Measurements from ENCODE around the gene UBE2L6. TPM values are rescaled to one million over a fixed set of nuclear protein-coding genes. Genes with fewer than 3 reads are reported as not detected.

Gene UBE2L6
- total and polyA plus RNA-seq, 2 experiments from 2014 or later: 41.5 to 75.9 TPM

GRCh38 chr11:57544566-57544965 lies 22.9 kb downstream of the UBE2L6 start:
- no peak for DNase-seq
- Histone ChIP-seq H3K9me2 (ENCODE audit: insufficient read depth) (no peaks in the 10 kb centered on the region), H3K9me3 (ENCODE audit: low read depth) (no peaks in the 10 kb centered on the region), H3K79me2 (ENCODE audit: insufficient read depth) (no peaks in the 10 kb centered on the region), H3K4me1 (ENCODE audit: insufficient read depth) (no peaks in the 10 kb centered on the region), H2AFZ (no peak overlapping the region), H3K27ac (no peak overlapping the region), H3K9ac (no peak overlapping the region), H3K4me3 (no peak overlapping the region), H3K4me2 (ENCODE audit: unreplicated experiment) (no peak overlapping the region), H3K27me3 (replicated peaks; ENCODE audit: insufficient read depth) (no peaks in the 10 kb centered on the region), H3K36me3 (ENCODE audit: low read depth) (no peaks in the 10 kb centered on the region), H3F3A (ENCODE audit: insufficient read depth) (no peaks in the 10 kb centered on the region), H4K20me1 (ENCODE audit: insufficient read depth) (no peaks in the 10 kb centered on the region)
- in situ Hi-C loops (cut with MboI): no loop called here
- no peak for TF ChIP-seq EZH2 (IDR thresholded peaks at IDR 0.05; ENCODE audit: insufficient read depth, poor library complexity, severe bottlenecking)
- TF ChIP-seq EZH2phosphoT487 (IDR thresholded peaks at IDR 0.05; ENCODE audit: insufficient read depth, low read depth): no peak
- WGBS, 2 experiments (ENCODE audit: low coverage in 1 of 2, low lambda C conversion rate in 2 of 2, missing lambda C conversion rate in 2 of 2): 70 to 90% methylated on average over 5 to 6 of the region's 6 CpGs

GRCh38 chr11:57543593-57543992 lies 23.9 kb downstream of the UBE2L6 start:
- H3K9me2 ChIP-seq (ENCODE audit: insufficient read depth): no peaks in the 10 kb centered on the region
- no peak overlapping the region for H2AFZ ChIP-seq
- H3K4me1 ChIP-seq (ENCODE audit: insufficient read depth): no peaks in the 10 kb centered on the region
- no peaks in the 10 kb centered on the region for H3K27me3 ChIP-seq (replicated peaks; ENCODE audit: insufficient read depth)
- WGBS, 2 experiments (ENCODE audit: low coverage in 1 of 2, low lambda C conversion rate in 2 of 2, missing lambda C conversion rate in 2 of 2): 48 to 49% methylated on average over 6 of the region's 6 CpGs
- no peak overlapping the region for H3K4me2 ChIP-seq (ENCODE audit: unreplicated experiment)
- H3F3A ChIP-seq (ENCODE audit: insufficient read depth): no peaks in the 10 kb centered on the region
- TF ChIP-seq EZH2phosphoT487 (IDR thresholded peaks at IDR 0.05; ENCODE audit: insufficient read depth, low read depth) (no peak), EZH2 (IDR thresholded peaks at IDR 0.05; ENCODE audit: insufficient read depth, poor library complexity, severe bottlenecking) (no peak)
- in situ Hi-C loops (cut with MboI): no loop called here
- no peaks in the 10 kb centered on the region for H3K79me2 ChIP-seq (ENCODE audit: insufficient read depth)
- no peak overlapping the region for H3K27ac ChIP-seq
- no peaks in the 10 kb centered on the region for H4K20me1 ChIP-seq (ENCODE audit: insufficient read depth)
- H3K36me3 ChIP-seq (ENCODE audit: low read depth): no peaks in the 10 kb centered on the region
- H3K4me3 ChIP-seq: no peak overlapping the region
- no peaks in the 10 kb centered on the region for H3K9me3 ChIP-seq (ENCODE audit: low read depth)
- no peak for DNase-seq
- H3K9ac ChIP-seq: no peak overlapping the region

- WGBS, 2 experiments (ENCODE audit: low coverage in 1 of 2, low lambda C conversion rate in 2 of 2, missing lambda C conversion rate in 2 of 2): 30 to 32% methylated on average over 4 of the region's 4 CpGs
- no peak overlapping the region for H2AFZ ChIP-seq
- H3K9me2 ChIP-seq (ENCODE audit: insufficient read depth): no peaks in the 10 kb centered on the region
- H3K9me3 ChIP-seq (ENCODE audit: low read depth): no peaks in the 10 kb centered on the region
- H3K4me3 ChIP-seq: no peak overlapping the region
- H3F3A ChIP-seq (ENCODE audit: insufficient read depth): no peaks in the 10 kb centered on the region
- H4K20me1 ChIP-seq (ENCODE audit: insufficient read depth): no peaks in the 10 kb centered on the region
- no peak overlapping the region for H3K9ac ChIP-seq
- no peaks in the 10 kb centered on the region for H3K27me3 ChIP-seq (replicated peaks; ENCODE audit: insufficient read depth)
- H3K27ac ChIP-seq: no peak overlapping the region
- H3K4me1 ChIP-seq (ENCODE audit: insufficient read depth): no peaks in the 10 kb centered on the region
- no peaks in the 10 kb centered on the region for H3K79me2 ChIP-seq (ENCODE audit: insufficient read depth)
- in situ Hi-C loops (cut with MboI): no loop called here
- no peak for DNase-seq
- H3K4me2 ChIP-seq (ENCODE audit: unreplicated experiment): no peak overlapping the region
- no peaks in the 10 kb centered on the region for H3K36me3 ChIP-seq (ENCODE audit: low read depth)
- TF ChIP-seq EZH2phosphoT487 (IDR thresholded peaks at IDR 0.05; ENCODE audit: insufficient read depth, low read depth) (no peak), EZH2 (IDR thresholded peaks at IDR 0.05; ENCODE audit: insufficient read depth, poor library complexity, severe bottlenecking) (no peak)
Measured at GRCh38 chr11:57542582-57542981, 24.9 kb downstream of the UBE2L6 start.

- Histone ChIP-seq H3K79me2 (ENCODE audit: insufficient read depth) (no peaks in the 10 kb centered on the region), H3K9me3 (ENCODE audit: low read depth) (no peaks in the 10 kb centered on the region), H3K9me2 (ENCODE audit: insufficient read depth) (no peaks in the 10 kb centered on the region), H3K4me3 (no peak overlapping the region), H4K20me1 (ENCODE audit: insufficient read depth) (no peaks in the 10 kb centered on the region), H2AFZ (no peak overlapping the region), H3K9ac (no peak overlapping the region), H3K36me3 (ENCODE audit: low read depth) (no peaks in the 10 kb centered on the region), H3K27me3 (replicated peaks; ENCODE audit: insufficient read depth) (0 out of 2 replicates have a peak, but pooled peaks cover under 1% of the 10 kb centered on the region), H3K27ac (no peak overlapping the region), H3F3A (ENCODE audit: insufficient read depth) (no peaks in the 10 kb centered on the region), H3K4me2 (ENCODE audit: unreplicated experiment) (no peak overlapping the region), H3K4me1 (ENCODE audit: insufficient read depth) (no peaks in the 10 kb centered on the region)
- 58 to 69% methylated on average over 5 of the region's 5 CpGs for WGBS, 2 experiments (ENCODE audit: low coverage in 1 of 2, low lambda C conversion rate in 2 of 2, missing lambda C conversion rate in 2 of 2)
- TF ChIP-seq EZH2phosphoT487 (IDR thresholded peaks at IDR 0.05; ENCODE audit: insufficient read depth, low read depth) (no peak), EZH2 (IDR thresholded peaks at IDR 0.05; ENCODE audit: insufficient read depth, poor library complexity, severe bottlenecking) (no peak)
- in situ Hi-C loops (cut with MboI): no loop called here
- no peak for DNase-seq
Measured at GRCh38 chr11:57541169-57541568, 26.3 kb downstream of the UBE2L6 start.

- Histone ChIP-seq H3K9me2 (ENCODE audit: insufficient read depth) (no peaks in the 10 kb centered on the region), H3K4me3 (no peak overlapping the region), H3K36me3 (ENCODE audit: low read depth) (no peaks in the 10 kb centered on the region), H3K4me1 (ENCODE audit: insufficient read depth) (no peaks in the 10 kb centered on the region), H3K9me3 (ENCODE audit: low read depth) (no peaks in the 10 kb centered on the region), H3K27ac (no peak overlapping the region), H3K27me3 (replicated peaks; ENCODE audit: insufficient read depth) (peaks cover 3% of the 10 kb centered on the region; the same call in 1 of the 2 replicates), H2AFZ (no peak overlapping the region), H3F3A (ENCODE audit: insufficient read depth) (no peaks in the 10 kb centered on the region), H4K20me1 (ENCODE audit: insufficient read depth) (no peaks in the 10 kb centered on the region), H3K4me2 (ENCODE audit: unreplicated experiment) (no peak overlapping the region), H3K9ac (no peak overlapping the region), H3K79me2 (ENCODE audit: insufficient read depth) (no peaks in the 10 kb centered on the region)
- no peak for TF ChIP-seq EZH2 (IDR thresholded peaks at IDR 0.05; ENCODE audit: insufficient read depth, poor library complexity, severe bottlenecking)
- no peak for TF ChIP-seq EZH2phosphoT487 (IDR thresholded peaks at IDR 0.05; ENCODE audit: insufficient read depth, low read depth)
- 28 to 47% methylated on average over 1 of the region's 1 CpG for WGBS, 2 experiments (ENCODE audit: low coverage in 1 of 2, low lambda C conversion rate in 2 of 2, missing lambda C conversion rate in 2 of 2)
- DNase-seq: peak; percentile 12
- in situ Hi-C loops (cut with MboI): no loop called here
Measured at GRCh38 chr11:57539342-57539741, 28.1 kb downstream of the UBE2L6 start.

All from GM23248 (cell line).